ENCODE measurements around the gene TRPM3.

The TRPM3 gene

GRCh38 chr9:70569791-70570190 is 551.6 kb downstream of the TRPM3 start:
- no peak for DNase-seq

- DNase-seq = no peak
These were observed 552.2 kb downstream of the TRPM3 start for GRCh38 chr9:70569070-70569772.

DNA sequence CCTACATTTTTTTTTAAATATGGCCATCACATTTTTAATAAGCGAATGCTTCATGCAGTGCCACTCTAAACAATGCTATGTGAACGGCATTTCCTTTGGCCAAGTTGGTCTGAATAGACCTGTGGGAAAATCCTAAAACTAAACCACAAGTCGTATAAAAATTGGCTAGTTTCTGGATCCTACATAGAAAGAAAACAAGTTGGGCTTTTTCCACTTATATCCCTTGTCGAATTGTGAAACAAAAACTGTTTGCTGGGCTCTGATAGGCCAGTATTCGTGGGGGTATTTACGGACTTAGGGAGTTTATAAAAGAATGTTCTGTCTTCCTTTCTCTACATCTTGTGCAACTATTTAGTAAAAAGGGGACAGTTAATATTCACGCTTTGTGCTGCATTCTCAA is 553.9 kb downstream of the TRPM3 start:
- DNase-seq = no peak

DNA sequence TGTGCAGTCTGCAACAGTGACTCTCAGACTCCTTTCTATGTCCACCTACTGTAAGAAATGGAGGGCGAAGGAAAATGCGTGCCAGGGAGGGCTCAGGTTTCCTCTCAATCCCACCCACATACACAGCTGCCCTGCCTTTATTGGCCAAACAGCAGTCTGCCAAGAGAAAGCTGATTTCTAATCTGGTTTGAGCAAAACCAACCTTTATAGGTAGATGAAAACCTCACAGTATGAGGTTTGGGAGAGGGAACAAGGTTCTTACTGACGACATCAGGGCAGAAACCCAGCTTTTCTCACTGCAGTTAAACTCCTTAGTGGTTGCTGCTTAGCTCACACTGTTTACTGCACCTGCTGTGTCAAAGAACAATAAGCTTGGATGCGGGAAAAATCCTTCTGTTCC is 554.7 kb downstream of the TRPM3 start:
- DNase-seq = no peak

- peak; percentile 20 for DNase-seq
These were observed 555.4 kb downstream of the TRPM3 start for GRCh38 chr9:70566066-70566465.

GRCh38 chr9:70564468-70565335 is 556.7 kb downstream of the TRPM3 start:
- DNase-seq = no peak

DNA sequence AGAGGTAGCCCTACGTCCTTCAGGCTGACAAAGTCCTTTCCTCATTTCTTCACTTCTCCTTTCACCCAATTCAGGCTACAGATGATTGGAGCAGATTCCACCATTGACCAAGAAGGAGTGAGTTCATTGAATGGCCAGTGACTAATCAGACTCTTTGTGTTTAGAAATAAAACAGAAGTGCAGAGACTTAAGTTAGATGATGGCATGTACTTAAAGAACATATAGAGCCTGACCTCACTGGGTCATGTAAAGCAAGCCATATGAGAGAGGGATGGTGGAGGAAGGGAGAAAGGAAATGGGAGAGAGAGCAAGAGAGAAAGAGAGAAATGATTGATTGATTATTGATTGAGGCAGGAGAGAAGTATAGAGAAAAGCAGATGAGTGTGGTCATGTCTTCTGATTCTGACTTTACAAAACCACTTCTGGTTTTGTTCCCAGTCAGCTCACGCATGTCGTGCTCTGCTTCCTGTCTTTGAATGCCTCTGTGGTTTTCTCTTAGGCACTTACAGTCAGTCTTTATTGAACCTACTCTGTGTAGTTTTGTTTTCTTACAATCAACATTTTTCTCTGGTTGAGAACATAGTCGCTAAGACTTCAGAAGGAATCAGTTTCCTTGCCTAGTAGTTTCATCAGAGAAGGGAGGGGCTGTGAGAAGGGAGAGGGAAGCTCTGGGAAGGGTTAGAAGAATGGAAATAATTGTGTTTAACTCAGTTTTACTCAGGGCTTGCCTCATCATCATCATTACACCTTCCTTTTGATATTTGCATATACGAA is 557.8 kb downstream of the TRPM3 start:
- DNase-seq = no peak

DNA sequence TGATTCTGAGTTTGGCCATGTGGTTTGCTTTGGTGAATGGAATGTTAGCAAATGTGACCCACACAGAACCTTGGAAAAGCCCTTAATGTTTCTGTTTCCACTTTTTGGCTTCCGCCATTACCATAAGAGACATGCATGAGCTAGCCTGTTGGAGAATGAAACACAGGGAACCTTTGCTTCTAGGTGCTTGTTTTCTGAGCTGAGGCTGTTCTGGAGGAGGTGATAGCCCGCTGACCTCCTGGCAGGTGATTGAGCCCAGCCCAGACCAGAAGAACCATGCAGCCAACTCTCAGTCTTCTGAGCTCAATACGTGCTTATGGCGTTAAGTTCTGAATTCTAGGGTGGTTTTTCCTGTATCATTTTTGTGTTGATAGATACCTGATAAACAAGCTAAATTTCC is 558.4 kb downstream of the TRPM3 start:
- DNase-seq = no peak

DNA sequence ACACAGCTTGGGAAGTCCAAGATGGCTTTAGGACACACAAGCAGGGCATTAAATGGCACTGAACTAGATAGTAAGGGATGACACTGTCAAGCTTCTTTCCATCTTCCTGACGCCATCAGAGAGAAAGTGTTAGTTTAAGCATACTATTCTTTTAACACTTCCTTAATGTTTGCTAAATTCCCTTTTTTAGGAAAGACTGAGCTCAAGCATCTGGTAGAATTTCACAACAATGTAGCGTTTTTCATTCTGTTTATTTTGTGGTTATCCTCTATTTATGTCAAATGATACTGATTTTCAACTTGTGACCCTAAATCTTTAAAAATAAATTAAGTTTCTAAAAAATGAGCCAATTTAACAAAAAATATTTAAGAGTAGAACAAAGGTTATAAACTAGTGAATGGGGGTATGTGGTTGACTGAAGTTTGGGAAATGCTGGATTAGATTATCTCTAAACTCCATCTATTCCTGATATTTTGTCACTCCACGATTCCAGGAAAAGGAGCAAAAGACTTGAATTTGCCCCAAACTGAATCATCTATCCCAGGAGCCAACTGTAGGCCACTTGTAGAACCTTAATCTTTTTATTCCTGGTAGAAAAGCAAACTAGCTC is 559.5 kb downstream of the TRPM3 start:
- no peak for DNase-seq

DNA sequence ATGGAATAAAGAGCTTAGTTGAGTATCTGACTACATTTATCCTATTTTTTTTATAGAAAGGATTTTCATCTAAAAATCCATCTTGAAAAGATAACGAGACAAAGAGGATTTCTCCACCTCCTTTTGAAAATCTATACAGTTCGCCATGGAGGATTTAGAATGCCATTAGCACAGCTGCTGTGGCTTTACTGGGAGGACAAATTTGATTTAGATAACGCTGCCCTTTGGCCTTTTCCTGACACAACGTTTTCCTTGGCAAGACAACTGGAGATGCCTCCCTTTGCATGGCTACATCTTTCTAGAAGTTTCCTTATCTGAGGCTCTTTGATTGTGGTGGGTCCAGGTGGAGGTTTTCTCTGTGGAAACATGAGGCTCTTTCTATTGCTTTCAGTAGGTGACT is 560.3 kb downstream of the TRPM3 start:
- DNase-seq = no peak

GRCh38 chr9:70559102-70559501 is 562.3 kb downstream of the TRPM3 start:
- DNase-seq = no peak

DNA sequence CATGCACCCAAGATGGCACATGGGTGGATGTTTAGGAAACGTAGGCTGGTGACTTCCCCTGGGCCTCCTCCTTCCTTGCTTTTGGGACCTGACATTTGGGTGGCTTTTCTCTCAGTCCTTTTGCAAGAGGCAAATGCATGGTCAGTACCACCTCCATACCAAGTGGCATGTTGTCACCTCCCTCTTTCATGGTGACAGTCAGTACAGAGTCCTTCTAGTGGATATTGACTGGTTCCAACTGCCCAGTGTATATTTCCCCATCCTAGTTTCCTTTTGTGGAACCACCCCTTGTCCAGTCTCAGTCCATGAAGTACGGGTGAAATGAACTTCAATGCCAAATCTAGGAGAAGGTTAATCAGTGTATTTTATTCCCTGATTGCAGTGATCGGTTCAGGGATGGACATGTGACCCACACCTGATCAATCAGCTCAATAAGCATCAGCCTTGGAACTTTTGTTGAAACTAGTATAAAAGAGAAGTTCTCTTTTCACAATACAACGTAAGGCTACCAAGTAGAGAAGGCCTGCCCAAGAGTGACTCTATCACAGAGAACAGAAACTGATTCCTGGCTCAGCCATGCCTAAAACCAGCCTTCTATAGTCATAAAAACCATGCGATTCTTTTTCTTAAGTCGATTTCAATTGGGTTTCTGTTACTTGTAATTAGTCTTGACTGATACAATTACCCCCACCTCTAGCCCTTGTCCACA is 563.6 kb downstream of the TRPM3 start:
- DNase-seq = no peak

- DNase-seq = no peak
These were observed 564.6 kb downstream of the TRPM3 start for GRCh38 chr9:70556771-70557170.

GRCh38 chr9:70554881-70555280 is 566.5 kb downstream of the TRPM3 start:
- DNase-seq = no peak

- DNase-seq = no peak
These were observed 567.4 kb downstream of the TRPM3 start for GRCh38 chr9:70553707-70554673.

DNA sequence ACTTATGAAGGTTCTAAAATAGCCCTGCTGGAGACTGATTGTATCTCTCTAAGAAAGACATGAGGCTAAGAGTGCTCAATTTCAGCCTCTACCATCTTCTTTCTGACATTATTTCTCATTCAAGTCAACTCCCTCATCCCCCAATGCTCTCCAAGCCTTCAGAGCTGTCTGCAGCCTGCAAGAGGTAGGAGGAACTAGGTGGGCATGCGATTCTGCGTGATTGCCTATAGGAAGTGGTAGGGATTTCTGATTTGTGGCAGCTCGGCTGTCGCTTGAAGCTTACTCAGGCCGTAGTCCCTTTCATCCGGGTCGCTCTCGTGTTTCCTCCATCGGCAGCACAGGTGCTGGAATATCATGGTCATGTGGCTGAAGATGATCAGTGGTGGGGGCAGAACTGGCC is 568.9 kb downstream of the TRPM3 start:
- no peak for DNase-seq

DNA sequence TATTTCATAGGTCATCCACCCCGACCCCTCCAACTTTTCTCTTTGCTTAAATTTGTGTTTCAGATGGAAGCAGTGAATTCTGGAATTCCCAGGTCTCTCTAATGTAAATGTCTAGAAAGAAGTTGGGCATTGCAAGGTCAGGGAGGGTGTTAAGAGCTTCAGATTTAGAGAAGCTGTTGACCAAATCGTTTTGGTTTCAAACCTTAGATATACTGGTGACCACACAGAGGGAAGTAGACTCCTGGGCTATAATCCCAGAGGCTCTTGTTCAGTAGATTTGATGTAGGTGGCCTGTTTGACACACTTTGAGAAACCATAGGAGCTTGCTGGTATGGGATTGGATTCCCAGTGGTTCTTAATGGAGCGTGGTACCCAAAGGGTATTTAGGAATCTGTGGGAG is 569.6 kb downstream of the TRPM3 start:
- no peak for DNase-seq

DNA sequence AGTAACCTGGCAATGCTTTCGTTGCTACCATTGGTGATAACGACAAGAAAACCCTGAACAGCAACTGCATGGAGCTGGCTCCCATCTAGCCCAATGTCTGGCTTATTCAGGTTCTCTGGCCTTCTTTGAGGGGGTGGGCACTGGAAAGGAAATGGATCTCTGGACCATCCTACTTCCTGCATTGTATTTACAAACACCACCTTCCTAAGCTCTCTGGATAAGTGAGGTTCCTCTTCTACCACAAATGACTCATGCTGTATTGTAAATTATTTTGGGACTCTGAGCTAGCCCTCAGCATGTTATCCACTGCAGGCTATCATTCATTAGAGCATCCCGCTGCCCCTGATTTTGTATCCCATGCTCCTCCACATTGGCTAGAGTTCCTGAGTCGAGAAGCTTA is 570.0 kb downstream of the TRPM3 start:
- no peak for DNase-seq

GRCh38 chr9:70549926-70550325 is 571.5 kb downstream of the TRPM3 start:
- DNase-seq = no peak

GRCh38 chr9:70542311-70542931 is 579.0 kb downstream of the TRPM3 start:
- no peak for DNase-seq

GRCh38 chr9:70540016-70540415 is 581.4 kb downstream of the TRPM3 start:
- no peak for DNase-seq

All from NCI-H2029 (cell line).